HUES64 (cell line): Measurements from ENCODE around the gene NSMCE3.

Experiments
- H3K27ac ChIP-seq: 2 replicates; pipeline ENCODE4 v1.7.0; 2013; ENCODE audit warnings: low read depth, low read length, inconsistent platforms
- H3K27me3 ChIP-seq: 2 replicates; pipeline ENCODE4 v1.6.1; 2013; ENCODE audit warnings: mild to moderate bottlenecking, low read length; ENCODE audit not compliant: insufficient read depth
- H3K36me3 ChIP-seq: 2 replicates; pipeline ENCODE4 v1.6.1; 2013; ENCODE audit warnings: mild to moderate bottlenecking, low read length; ENCODE audit not compliant: insufficient read depth
- H3K4me1 ChIP-seq: 2 replicates; pipeline ENCODE4 v1.6.1; 2013; ENCODE audit warnings: mild to moderate bottlenecking, low read length, moderate library complexity; ENCODE audit not compliant: insufficient read depth
- H3K4me3 ChIP-seq: 2 replicates; pipeline ENCODE4 v1.5.1; 2013; ENCODE audit warnings: mild to moderate bottlenecking, low read length, moderate library complexity
- H3K9ac ChIP-seq: 2 replicates; pipeline ENCODE4 v1.6.1; 2013; ENCODE audit warnings: mild to moderate bottlenecking, low read depth, low read length
- H3K9me3 ChIP-seq: 2 replicates; pipeline ENCODE4 v1.6.1; 2013; ENCODE audit warnings: low read depth, low read length; ENCODE audit not compliant: insufficient read depth
- WGBS: fragments of 150-250, 120-280 bp; methylation state at CpG from one replicate; pipeline ENCODE4 v1.1.7; 2013; ENCODE audit warnings: missing lambda C conversion rate; 5-methylcytosine and 5-hydroxymethylcytosine counted together

NSMCE3 gene

DNA sequence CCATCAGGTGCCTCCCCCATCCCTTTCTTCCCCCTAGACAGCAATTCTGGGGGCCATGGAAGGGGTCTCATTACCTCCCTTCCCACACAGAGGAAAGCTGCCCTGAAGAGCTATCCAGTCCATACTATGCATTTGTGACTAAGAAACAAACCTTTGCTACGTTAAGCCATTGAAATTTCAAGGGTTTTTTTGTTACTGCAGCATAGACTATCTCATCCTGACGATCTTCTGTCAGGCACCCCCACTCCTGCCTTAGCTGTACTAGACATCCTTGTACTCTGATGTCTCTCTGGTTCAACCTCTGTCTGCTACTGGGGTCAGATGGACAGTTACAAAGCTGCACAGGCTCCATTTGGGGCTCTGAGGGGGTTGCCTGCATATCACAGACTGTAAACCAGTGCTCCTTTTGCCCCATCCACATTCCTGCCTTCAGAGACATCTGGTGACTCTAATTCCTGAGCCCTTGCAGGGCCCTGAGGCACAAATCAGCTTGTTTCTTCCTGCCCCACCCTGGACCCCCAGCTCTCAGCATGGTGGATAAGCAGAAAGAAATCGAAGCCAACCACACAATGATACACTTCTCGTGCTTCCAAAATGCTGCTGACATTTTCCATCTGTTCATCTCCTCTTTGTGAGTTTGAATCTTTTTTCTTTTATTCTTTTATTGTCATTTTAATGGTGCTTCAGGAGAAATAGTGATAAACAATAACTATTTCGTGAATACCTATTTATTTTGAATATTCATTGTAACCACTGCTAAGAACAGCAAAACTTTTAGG lies 21.6 kb upstream of the NSMCE3 start:
- H3K36me3 ChIP-seq, result no peaks in the 10 kb centered on the region
- no peak overlapping the region for H3K9ac ChIP-seq

DNA sequence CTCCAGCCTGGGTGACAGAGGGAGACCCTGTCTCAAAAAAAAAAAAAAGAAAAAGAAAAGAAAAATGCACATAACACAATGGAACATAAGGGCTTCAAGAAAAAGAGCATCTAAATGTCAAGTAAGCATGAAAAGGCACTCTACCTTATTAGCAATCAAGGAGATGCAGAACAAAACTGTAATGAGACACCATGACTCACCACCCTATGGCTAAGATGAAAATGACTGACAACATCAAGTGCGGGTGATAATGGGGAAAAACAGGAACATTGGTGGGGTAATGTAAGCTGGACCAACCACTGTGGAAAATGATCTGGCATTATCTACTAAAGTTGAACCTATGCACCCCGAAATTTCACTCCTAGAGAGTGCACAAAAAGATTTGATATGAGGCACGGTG lies 19.6 kb upstream of the NSMCE3 start:
- H3K27me3 ChIP-seq, result no peaks in the 10 kb centered on the region
- H3K9me3 ChIP-seq, result no peaks in the 10 kb centered on the region
- WGBS, result 93% methylated on average over 3 of the region's 3 CpGs
- H3K27ac ChIP-seq, result no peak overlapping the region
- no peak overlapping the region for H3K9ac ChIP-seq
- no peaks in the 10 kb centered on the region for H3K36me3 ChIP-seq
- no peak overlapping the region for H3K4me3 ChIP-seq
- H3K4me1 ChIP-seq, result no peaks in the 10 kb centered on the region; the same call in 1 of the 2 replicates

More for the DNA sequence above, 21.6 kb upstream of the NSMCE3 start:
- Histone ChIP-seq H3K4me3 (no peak overlapping the region), H3K4me1 (peaks cover 6% of the 10 kb centered on the region; the same call in 1 of the 2 replicates), H3K9me3 (no peaks in the 10 kb centered on the region), H3K27ac (no peak overlapping the region), H3K27me3 (no peaks in the 10 kb centered on the region)
- WGBS, result 89% methylated on average over 4 of the region's 5 CpGs

DNA sequence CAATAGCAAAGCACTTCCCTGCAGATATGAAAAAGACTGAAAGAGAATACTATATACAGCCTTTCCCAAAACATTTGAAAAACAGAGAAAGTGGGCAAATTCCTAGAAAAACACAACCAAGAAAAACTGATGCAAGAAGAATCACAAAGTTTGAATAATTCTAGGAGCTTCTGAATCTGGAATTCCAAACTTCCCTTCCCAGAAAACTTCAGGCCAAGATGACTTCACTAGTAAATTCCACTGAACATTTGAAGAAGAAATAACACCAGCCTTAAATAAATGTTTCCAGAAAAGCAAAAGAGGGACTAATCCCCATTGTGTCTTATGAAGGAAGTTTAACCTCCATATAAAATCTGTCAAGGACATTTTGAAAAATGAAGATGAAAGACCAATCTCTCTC lies 15.8 kb upstream of the NSMCE3 start:
- no peaks in the 10 kb centered on the region for H3K27me3 ChIP-seq
- H3K4me1 ChIP-seq, result no peaks in the 10 kb centered on the region
- no peak overlapping the region for H3K9ac ChIP-seq
- H3K9me3 ChIP-seq, result no peaks in the 10 kb centered on the region
- no peaks in the 10 kb centered on the region for H3K36me3 ChIP-seq
- no peak overlapping the region for H3K4me3 ChIP-seq
- H3K27ac ChIP-seq, result no peak overlapping the region

DNA sequence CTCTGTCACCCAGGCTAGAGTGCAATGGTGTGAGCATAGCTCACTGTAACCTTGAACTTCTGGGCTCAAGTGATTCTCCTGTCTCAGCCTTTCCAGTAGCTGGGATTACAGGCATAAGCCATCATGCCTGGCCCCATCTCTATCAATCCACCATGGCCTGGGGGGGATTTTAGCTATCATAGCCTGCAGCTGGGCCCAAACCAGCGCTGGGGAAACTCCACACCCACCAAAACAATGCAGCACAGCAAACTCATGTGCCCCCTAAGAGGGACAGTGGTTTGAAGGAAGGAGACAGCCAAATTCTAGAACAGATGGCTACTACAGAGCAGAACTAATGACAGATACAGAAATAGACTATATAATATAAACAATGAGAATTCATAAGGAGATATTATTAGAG lies 13.8 kb upstream of the NSMCE3 start:
- H3K36me3 ChIP-seq, result no peaks in the 10 kb centered on the region
- H3K9ac ChIP-seq, result no peak overlapping the region
- WGBS, result no CpG with 5 or more reads among the region's 1 CpG
- H3K27me3 ChIP-seq, result no peaks in the 10 kb centered on the region
- H3K27ac ChIP-seq, result no peak overlapping the region
- no peaks in the 10 kb centered on the region for H3K9me3 ChIP-seq
- no peak overlapping the region for H3K4me3 ChIP-seq
- peaks cover 3% of the 10 kb centered on the region; the same call in 1 of the 2 replicates for H3K4me1 ChIP-seq

DNA sequence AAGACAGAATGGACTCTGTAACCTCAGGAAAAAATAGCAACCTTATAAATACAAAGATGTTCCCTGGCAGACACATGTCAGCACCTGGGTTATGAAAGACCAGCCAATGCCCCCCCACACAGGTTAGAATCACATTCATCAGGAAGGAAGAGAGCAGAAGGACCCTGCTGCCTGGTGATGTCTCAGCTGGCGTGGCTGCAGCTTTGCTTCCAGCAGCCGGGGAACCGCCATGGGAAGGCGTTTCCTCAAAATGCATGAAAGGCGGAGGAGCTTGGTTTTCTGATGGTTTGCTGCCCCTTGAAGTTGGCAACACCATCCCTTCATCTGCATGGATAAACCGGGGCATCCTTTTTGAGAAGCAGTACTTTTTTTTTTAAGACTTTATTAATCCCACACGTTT lies 10.9 kb upstream of the NSMCE3 start:
- Histone ChIP-seq H3K27me3 (no peaks in the 10 kb centered on the region), H3K4me1 (peaks cover 3% of the 10 kb centered on the region; the same call in 1 of the 2 replicates)
- 90% methylated on average over 7 of the region's 7 CpGs for WGBS

DNA sequence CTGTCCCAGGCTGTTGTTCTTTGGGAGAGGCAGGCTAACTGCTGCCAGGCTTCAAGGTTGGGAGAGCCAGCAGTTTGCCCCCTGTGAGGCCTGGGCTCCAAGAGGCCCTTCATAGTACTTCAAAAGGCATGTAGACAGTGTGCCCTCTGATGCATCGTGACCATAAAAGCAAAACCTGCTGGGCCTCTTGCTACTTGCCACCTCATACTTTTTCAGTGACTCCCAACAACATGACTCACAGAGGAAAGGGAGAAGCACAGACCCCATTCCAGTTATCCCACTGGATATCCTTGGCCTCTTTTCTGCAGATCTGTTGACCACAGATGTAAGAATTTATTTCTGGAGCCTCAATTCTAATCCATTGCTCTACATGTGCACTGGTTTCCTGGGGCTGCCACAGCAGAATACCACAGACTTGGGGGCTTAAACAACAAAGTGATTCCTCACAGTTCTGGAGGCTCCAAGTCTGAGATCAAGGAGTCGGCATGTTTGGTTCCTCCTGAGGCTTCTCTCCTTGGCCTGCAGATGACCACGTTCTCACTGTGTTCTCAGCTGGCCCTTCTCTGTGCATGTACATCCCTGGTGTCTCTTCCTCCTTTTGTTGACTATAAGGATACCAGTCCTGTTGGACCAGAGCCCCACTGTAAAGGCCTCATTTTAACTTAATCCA lies 8.9 kb upstream of the NSMCE3 start:
- no peak overlapping the region for H3K27ac ChIP-seq
- 83% methylated on average over 3 of the region's 3 CpGs for WGBS

More for the DNA sequence above, 10.9 kb upstream of the NSMCE3 start:
- Histone ChIP-seq H3K4me3 (no peak overlapping the region), H3K36me3 (no peaks in the 10 kb centered on the region), H3K9me3 (no peaks in the 10 kb centered on the region), H3K9ac (no peak overlapping the region), H3K27ac (no peak overlapping the region)

DNA sequence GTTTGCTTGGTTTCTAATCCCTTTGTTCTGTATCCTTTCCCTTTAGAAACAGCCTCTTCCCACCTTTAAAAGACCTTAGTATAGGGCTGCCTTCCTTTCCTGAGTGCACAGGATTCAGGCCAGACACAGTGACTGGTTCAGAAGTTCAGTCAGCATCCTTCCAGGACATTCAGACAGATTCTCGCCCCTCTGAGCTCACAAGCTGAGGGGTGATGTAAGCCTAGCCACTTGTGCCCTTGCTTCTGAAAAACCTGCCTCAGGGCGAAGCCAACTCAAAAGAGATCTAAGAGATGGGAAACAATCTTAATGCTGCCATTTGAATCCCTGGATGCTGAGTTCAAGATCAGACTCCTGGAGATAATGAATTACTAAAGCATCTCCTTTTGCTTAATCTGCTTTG lies 6.7 kb upstream of the NSMCE3 start:
- H3K27ac ChIP-seq, result no peak overlapping the region
- H3K4me3 ChIP-seq, result no peak overlapping the region
- H3K9ac ChIP-seq, result no peak overlapping the region
- no peaks in the 10 kb centered on the region for H3K9me3 ChIP-seq
- H3K4me1 ChIP-seq, result peaks cover 3% of the 10 kb centered on the region; the same call in 1 of the 2 replicates
- no peaks in the 10 kb centered on the region for H3K27me3 ChIP-seq
- WGBS, result 90% methylated on average over 2 of the region's 2 CpGs
- H3K36me3 ChIP-seq, result no peaks in the 10 kb centered on the region

More for the DNA sequence above, 8.9 kb upstream of the NSMCE3 start:
- Histone ChIP-seq H3K9ac (no peak overlapping the region), H3K4me1 (peaks cover 3% of the 10 kb centered on the region; the same call in 1 of the 2 replicates), H3K27me3 (no peaks in the 10 kb centered on the region), H3K4me3 (no peak overlapping the region), H3K36me3 (no peaks in the 10 kb centered on the region), H3K9me3 (no peaks in the 10 kb centered on the region)

DNA sequence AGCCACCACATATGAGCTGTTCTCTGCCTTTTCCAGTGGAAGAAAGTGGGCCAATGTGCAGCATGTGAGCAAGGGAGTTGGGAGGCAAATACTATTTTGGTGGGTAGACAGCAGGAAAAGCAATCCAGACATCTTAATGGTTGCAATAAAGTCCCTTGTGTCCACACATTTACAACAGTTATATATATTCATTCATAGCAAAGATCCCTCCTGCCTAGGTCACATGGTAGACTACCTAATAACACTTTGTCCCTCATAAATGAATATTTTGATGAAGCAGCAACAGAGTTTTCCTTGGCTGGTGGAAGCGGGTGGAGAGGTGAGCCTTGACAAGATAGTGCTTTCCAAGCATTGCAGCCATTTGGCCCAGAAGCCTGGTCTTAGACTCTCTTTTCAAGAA lies 6.2 kb upstream of the NSMCE3 start:
- Histone ChIP-seq H3K27ac (no peak overlapping the region), H3K4me3 (no peak overlapping the region), H3K4me1 (peaks cover 6% of the 10 kb centered on the region), H3K36me3 (no peaks in the 10 kb centered on the region), H3K9ac (no peak overlapping the region), H3K27me3 (no peaks in the 10 kb centered on the region), H3K9me3 (no peaks in the 10 kb centered on the region)
- 95% methylated on average over 1 of the region's 1 CpG for WGBS

DNA sequence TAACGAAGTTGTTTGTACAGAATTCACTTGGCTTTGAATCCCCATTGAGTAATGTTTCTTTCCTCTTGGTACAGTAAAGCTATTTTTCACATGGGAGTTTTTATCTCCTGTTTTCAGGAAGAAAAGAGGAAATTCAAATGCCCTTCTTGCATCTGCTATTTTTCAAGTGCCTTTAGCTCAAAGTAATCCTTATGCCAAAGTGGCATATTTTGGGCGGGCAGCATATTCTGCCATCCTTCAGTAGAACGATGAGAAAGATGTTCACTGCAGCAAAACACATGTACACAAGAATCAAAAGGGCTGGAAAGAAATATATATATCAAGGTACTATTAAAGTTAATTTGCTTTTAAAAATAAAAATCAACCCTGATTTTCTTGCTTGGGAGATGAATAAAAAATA lies 5.3 kb upstream of the NSMCE3 start:
- no peaks in the 10 kb centered on the region for H3K36me3 ChIP-seq
- 95% methylated on average over 3 of the region's 3 CpGs for WGBS
- H3K27me3 ChIP-seq, result no peaks in the 10 kb centered on the region
- no peak overlapping the region for H3K4me3 ChIP-seq
- H3K4me1 ChIP-seq, result peaks cover 11% of the 10 kb centered on the region
- H3K9ac ChIP-seq, result no peak overlapping the region
- H3K27ac ChIP-seq, result no peak overlapping the region
- no peaks in the 10 kb centered on the region for H3K9me3 ChIP-seq

DNA sequence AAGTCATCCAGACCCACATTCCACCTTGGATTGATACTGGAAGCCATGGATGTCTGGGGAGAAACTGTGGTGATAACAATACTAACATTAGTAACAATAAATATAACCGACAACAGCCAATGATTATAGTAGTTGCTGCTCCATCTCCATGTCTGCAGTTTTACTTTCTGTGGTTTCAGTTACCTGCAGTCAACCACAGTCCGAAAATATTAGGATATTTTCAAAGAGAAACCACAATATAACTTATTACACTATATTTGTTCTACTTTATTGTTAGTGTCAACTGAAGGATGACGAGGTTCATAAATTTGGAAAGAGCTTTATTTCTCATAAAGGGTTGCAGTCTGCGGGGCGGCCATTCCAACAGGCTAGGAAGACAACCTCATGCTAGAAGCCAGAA lies 2.6 kb upstream of the NSMCE3 start:
- Histone ChIP-seq H3K36me3 (no peaks in the 10 kb centered on the region), H3K9me3 (no peaks in the 10 kb centered on the region), H3K27ac (no peak overlapping the region), H3K27me3 (no peaks in the 10 kb centered on the region), H3K4me3 (no peak overlapping the region), H3K9ac (no peak overlapping the region), H3K4me1 (peaks cover 24% of the 10 kb centered on the region)
- WGBS, result 91% methylated on average over 5 of the region's 5 CpGs

DNA sequence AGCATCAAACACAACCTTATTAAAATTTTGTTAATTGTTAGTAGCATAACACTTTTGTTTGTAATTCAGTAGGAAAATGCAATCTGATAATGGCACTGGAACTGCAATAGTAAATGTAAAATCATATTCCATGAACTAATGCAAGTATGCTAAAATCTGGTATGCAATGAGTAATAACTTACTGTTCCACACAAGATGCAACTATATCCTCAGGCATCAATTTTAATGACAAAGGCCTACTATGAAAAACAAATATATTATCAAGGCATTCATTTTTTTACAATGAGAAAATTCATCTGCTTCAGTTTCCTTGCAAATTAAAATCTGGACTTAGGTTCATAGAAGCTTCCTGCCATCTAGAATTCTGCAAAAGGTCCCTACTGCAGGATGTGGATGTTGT lies 1.4 kb upstream of the NSMCE3 start:
- no peak overlapping the region for H3K9ac ChIP-seq
- peaks cover 27% of the 10 kb centered on the region for H3K4me1 ChIP-seq
- no peaks in the 10 kb centered on the region for H3K9me3 ChIP-seq
- H3K27me3 ChIP-seq, result no peaks in the 10 kb centered on the region
- no peak overlapping the region for H3K4me3 ChIP-seq
- H3K27ac ChIP-seq, result no peak overlapping the region
- H3K36me3 ChIP-seq, result no peaks in the 10 kb centered on the region
